Medulla oblongata (tissue), 1 donor: ENCODE data around the gene RGS21.
A peak's percentile ranks its signal among the peaks of the same experiment; 100 is the strongest.
"Not testable (repeated sequence)": the region's sequence is repeated elsewhere in the genome, so short reads cannot be mapped to it uniquely, and the experiment has no call there.

Source experiments
- DNase-seq: peaks from one replicate; pipeline ENCODE4 v3.0.0-alpha.2; 2015; ENCODE audit errors: extremely low spot score

The RGS21 gene, protein sequence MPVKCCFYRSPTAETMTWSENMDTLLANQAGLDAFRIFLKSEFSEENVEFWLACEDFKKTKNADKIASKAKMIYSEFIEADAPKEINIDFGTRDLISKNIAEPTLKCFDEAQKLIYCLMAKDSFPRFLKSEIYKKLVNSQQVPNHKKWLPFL

DNA sequence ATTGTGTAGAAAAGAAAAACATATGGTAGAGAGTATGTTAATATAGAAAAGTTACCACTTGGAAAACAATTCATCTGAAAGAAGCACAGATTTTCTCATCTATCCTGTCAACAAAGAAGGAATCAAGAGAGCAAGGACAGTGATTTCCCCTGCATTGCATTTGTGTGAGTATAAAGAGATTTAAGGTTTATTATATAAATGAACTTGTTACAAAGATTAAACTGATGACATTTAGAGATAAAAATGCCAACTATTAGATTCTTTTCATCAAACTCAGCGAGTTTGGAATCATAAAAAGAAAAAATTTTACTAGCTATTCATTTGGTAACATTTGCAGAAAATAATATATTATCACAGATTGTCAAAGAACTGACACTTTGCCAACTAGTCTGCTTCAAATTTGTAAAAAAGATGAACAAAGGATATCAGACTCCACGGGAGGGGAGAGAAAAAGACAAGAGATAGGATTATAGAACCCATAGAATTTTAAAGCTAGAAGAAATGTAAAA lies at the start of gene RGS21:
RGS21 (plus strand) TSS at position 51 of the 509 bp plus-strand sequence. CDS start 26,045 bp downstream, outside the sequence.
- DNase-seq: no peak

DNA sequence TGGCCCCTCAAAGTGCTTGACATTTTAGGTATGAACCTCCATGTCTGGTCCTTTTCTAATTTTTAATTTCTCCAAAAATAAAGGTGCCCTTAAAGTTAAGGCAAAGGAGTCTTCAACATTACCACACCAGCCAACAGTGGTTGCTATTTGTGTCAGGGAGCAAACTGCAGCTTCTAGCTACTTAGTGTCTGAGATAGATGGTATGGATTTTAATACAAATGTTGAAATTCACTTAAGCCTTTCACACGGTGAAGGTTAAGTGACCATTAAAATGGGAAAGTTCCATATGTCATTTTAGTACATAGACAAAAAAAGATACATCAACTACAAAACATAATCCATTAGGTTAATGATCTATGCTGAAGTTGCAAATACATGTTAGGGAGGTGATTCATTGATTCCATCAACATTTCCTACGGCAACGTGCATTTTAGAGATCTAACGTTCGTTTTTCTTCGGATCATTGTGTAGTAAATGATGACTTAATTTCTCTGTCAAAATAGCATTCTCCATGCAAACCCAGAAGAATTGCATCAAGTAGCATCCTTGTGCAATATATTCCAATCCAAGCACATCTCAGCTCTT lies 48.2 kb upstream of the RGS21 start:
- DNase-seq: no peak

- no peak for DNase-seq
Observed at GRCh38 chr1:192270398-192270797, 46.4 kb upstream of the RGS21 start.

DNA sequence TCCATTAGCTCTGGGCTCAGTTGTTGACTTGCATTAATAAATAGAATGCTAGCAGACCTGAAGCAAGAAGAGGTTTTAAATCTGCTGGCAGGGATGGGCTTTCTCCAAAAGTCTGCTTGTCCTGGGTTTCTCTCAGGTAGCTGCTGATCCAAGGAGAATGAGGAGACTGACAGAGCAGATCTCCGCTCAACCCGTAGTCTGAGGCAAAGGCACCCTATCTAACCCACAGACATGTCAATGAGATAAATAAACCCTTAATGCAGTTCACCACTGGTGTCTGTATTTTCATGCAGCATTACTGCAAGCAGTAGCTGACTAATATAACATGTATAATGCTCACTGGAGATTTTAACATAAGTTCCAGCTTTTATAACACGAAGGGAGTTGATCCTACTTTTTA lies 44.1 kb upstream of the RGS21 start:
- no peak for DNase-seq

DNA sequence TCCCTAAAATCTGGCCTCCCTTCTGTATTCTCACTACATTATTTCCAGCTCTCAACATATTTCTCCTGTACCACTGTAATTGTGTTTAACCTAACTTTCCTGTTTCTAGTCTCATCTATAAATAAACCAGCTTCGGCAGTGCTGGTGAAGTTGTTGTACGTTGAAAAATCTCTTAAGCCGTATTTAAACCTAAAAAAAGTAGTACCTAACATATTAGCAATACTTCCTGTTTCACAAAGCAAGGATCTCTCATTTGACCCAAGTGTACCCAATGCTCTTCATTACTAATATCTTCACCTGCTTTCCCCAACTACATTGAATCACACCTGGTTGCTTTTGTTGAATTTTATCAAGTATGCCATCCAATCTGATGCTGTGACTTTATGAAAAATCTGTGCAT lies 42.2 kb upstream of the RGS21 start:
- no peak for DNase-seq

GRCh38 chr1:192277635-192278034 lies 39.2 kb upstream of the RGS21 start:
- no peak for DNase-seq

GRCh38 chr1:192284927-192285326 lies 31.9 kb upstream of the RGS21 start:
- no peak for DNase-seq

- no peak for DNase-seq
Observed at GRCh38 chr1:192303029-192303428, 13.8 kb upstream of the RGS21 start.

DNA sequence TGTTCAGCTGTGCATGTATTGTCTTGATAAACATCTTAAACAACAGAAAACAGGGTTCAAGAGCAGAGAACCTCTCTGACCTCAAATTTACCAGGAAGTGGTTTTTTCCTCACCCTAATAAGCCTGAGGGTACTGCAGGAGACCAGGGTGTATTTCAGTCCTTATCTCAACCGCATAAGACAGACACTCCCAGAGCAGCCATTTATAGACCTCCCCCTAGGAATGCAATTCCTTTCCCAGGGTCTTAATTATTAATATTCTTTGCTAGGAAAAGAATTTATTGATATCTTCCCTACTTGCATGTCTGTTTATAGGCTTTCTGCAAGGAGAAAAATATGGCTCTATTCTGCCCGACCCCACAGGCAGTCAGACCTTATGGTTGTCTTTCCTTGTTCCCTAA lies 8.5 kb upstream of the RGS21 start:
- DNase-seq: not testable (repeated sequence)

DNA sequence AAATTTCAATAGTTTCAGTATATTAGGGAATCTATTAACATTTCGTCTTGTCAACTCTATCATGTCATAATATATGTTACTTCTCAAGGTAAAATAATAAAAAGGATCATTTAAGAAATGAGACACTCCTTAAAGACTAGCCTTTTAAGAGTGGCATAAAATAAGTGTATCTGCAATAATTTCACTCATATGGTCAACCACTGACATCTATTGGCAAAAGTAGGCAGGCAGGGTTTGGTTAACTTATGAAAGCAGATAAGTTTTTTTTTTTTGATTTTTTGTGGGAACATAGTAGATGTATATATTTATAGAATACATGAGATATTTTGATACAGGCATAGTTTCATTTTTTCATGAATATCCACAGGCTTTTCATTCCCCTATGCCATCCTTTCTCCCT lies 5.5 kb upstream of the RGS21 start:
- peak; percentile 3 for DNase-seq

DNA sequence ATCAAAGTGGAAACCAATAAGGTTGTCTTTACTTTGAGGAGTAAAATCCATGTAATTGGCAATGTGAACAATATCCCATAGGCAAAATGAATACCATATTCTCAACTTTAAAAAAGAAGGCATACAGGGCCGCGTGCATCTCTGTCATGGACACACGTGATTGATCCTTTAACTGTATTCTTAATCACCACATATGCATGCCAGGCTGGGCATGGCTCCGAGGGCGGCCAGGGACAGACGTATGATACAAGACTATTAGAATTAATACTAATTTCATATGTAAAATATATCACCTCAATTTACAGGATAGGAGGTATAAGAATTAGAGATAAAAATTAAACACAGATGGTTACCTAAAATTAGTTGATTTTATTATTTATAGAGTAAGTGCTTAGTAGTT lies 11.2 kb downstream of the RGS21 start:
- no peak for DNase-seq

DNA sequence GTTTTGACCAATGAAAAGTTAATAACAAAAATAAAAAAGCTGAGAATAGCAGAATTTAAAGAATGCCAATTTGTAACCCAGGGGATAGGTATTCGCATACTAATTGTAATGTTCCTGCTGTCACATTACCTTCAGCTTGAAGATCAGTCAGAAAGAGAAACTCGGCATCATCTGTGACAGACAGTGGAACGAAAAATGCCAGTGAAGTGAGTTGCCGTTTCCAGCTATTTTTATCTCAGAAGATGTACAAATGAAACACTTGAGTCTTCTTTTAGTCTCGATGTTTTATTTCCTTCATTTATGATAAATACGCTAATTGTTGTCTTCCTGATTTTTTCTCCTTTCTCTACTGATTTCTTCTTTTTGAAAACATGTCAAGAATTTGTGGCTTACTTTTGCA lies 26.1 kb downstream of the RGS21 start:
- no peak for DNase-seq

GRCh38 chr1:192343344-192343743 lies 26.6 kb downstream of the RGS21 start:
- no peak for DNase-seq

- DNase-seq: no peak
Observed at GRCh38 chr1:192349314-192349713, 32.5 kb downstream of the RGS21 start.

DNA sequence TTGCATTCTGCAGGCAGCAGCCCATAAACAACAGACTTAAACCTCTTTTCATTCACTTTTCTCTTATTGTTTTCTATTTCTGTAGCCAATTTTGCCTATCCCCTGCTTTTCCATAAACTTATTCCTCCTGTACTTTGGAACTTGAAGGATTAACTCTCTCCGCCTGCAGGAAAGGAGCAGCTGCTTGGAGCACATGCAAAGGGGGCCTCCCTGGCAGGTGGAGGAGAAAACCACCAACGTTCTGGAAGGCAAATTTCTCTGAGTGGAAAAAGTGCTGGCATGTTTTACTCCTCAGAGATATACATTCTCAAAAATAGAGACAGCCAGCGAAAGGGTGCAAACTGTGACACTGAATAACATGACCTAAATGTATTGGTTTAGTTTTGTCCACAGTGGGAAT lies 33.6 kb downstream of the RGS21 start:
- no peak for DNase-seq

- DNase-seq: no peak
Observed at GRCh38 chr1:192351550-192351949, 34.8 kb downstream of the RGS21 start.

- no peak for DNase-seq
Observed at GRCh38 chr1:192357924-192358323, 41.1 kb downstream of the RGS21 start.

DNA sequence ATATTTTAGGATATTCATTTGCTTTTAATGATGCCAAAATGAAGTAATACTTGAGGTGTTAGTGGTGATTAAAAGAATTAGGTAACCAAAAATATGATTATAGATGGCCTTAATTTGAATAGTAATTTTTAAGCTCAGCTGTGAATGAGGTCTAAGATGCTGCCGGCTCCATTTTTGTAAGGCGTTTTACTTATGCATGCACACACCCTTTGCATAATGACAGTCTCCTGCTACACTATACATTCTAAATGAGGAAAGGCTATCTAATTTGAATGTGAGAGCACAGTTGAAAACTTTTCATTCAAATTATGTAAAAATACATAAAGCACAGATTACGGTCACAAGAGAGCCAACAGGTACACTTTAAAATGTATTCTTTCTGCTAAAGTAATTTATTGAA lies 41.6 kb downstream of the RGS21 start:
- no peak for DNase-seq

DNA sequence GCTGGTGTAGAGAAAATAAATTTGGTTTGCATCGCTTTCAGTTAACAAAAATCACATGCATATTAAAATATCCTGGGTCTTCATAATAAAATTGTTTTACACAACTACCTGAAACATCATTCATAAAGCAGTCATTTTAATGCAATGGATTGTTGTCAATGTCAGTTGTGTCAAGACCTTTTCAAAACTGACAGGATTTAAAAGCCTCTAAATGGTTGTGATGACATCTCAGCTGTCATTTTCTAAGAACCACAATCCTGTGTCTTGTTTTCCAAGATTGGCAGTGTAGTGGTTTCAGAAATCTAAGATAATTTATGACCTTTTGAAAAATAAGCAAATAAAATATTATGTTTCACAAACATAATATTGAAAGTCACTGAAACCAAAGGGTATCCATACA lies 42.0 kb downstream of the RGS21 start:
- DNase-seq: no peak

- no peak for DNase-seq
Observed at GRCh38 chr1:192363177-192363576, 46.4 kb downstream of the RGS21 start.

GRCh38 chr1:192367436-192367835 lies 50.6 kb downstream of the RGS21 start:
- DNase-seq: no peak

GRCh38 chr1:192375306-192375705 lies 58.5 kb downstream of the RGS21 start:
- DNase-seq: no peak

GRCh38 chr1:192376374-192376773 lies 59.6 kb downstream of the RGS21 start:
- DNase-seq: no peak

GRCh38 chr1:192378276-192378675 lies 61.5 kb downstream of the RGS21 start:
- no peak for DNase-seq
